ENCODE measurements around the gene CYREN. TPM values are rescaled to one million over a fixed set of nuclear protein-coding genes. Genes with fewer than 3 reads are reported as not detected.

The CYREN gene
- polyA plus RNA-seq, 2 of the 4 experiments (the other 2 are of a cell fraction): 59.3 to 70.4 TPM

- DNase-seq (ENCODE audit: low read depth in 1 of 2, low spot score in 1 of 2): no peak
- TF ChIP-seq POLR2AphosphoS2 (conservative IDR thresholded peaks at IDR 0.05; ENCODE audit: low read length): no peak
- TF ChIP-seq ESRRA (IDR thresholded peaks at IDR 0.05; ENCODE audit: borderline replicate concordance, low read length): no peak
- no peak for TF ChIP-seq HDAC2 (IDR thresholded peaks at IDR 0.05)
- TF ChIP-seq HMGXB4 (CRISPR knock-in tag; IDR thresholded peaks at IDR 0.05; ENCODE audit: borderline replicate concordance): no peak
- no peak for TF ChIP-seq MAZ (IDR thresholded peaks at IDR 0.05; ENCODE audit: borderline replicate concordance, low read depth, low read length)
- TF ChIP-seq HEYL (CRISPR knock-in tag; IDR thresholded peaks at IDR 0.05): no peak
- TF ChIP-seq SMC3 (IDR thresholded peaks at IDR 0.05): no peak
- no peak for TF ChIP-seq KDM1A (IDR thresholded peaks at IDR 0.05; ENCODE audit: low read depth)
- no peak for TF ChIP-seq FOSB (CRISPR knock-in tag; IDR thresholded peaks at IDR 0.05)
- no peak for TF ChIP-seq RAD21 (conservative IDR thresholded peaks at IDR 0.05 in 1 of 2, IDR thresholded peaks at IDR 0.05 in 1 of 2)
- TF ChIP-seq HOXB5 (CRISPR knock-in tag; IDR thresholded peaks at IDR 0.05): no peak
- TF ChIP-seq NFE2L2 (conservative IDR thresholded peaks at IDR 0.05; ENCODE audit: low read length): no peak
- TF ChIP-seq RCOR1 (IDR thresholded peaks at IDR 0.05; ENCODE audit: low read depth, low read length): no peak
- TF ChIP-seq REST (IDR thresholded peaks at IDR 0.05): no peak
- no peak for TF ChIP-seq ZC3H11A (IDR thresholded peaks at IDR 0.05)
- TF ChIP-seq CBX2 (IDR thresholded peaks at IDR 0.05; ENCODE audit: borderline replicate concordance, low read depth): no peak
- no peak for TF ChIP-seq KDM5A (IDR thresholded peaks at IDR 0.05)
- TF ChIP-seq MAX (IDR thresholded peaks at IDR 0.05): no peak
- TF ChIP-seq CTCF (IDR thresholded peaks at IDR 0.05): no peak
- TF ChIP-seq MAFK (IDR thresholded peaks at IDR 0.05; ENCODE audit: partially characterized antibody): no peak
- H3K9me3 ChIP-seq: no peaks in the 10 kb centered on the region
- ChIA-PET CTCF (interaction anchor here (1.2 to 1.7 kb wide), 2 partner anchors 10 to 16 kb away, joined by 4 to 7 read pairs; no protein-coding TSS in a partner anchor), POLR2A (no interaction called here)
- WGBS (ENCODE audit: missing lambda C conversion rate): 85% methylated on average over 4 of the region's 4 CpGs
- no peak overlapping the region for H3K4me2 ChIP-seq
- no peak for ATAC-seq
- H3K27ac ChIP-seq: no peak overlapping the region
- H3K4me1 ChIP-seq: no peaks in the 10 kb centered on the region
- H3K4me3 ChIP-seq: no peak overlapping the region
- no peak for FAIRE-seq
Measured at GRCh38 chr7:135195156-135195555, 24.6 kb upstream of the CYREN start.

Measured in A549 (cell line).